Measurements from ENCODE around the gene IFNA2.
A peak's percentile ranks its signal among the peaks of the same experiment; 100 is the strongest.
"Not testable (repeated sequence)": the region's sequence is repeated elsewhere in the genome, so short reads cannot be mapped to it uniquely, and the experiment has no call there.

IFNA2 gene

GRCh38 chr9:21385131-21385670, at the start of gene IFNA2:
TSS of gene IFNA2 (minus strand) at chr9:21385398. CDS start at chr9:21385329, 69 bp downstream.
- no peak for DNase-seq (ENCODE audit: low spot score)

- not testable (repeated sequence) for DNase-seq (ENCODE audit: low spot score)
These were observed 49.8 kb upstream of the IFNA2 start for GRCh38 chr9:21435015-21435383.

- DNase-seq (ENCODE audit: low spot score), result peak; percentile 52
These were observed 49.2 kb upstream of the IFNA2 start for GRCh38 chr9:21434202-21435014.

- no peak for DNase-seq (ENCODE audit: low spot score)
These were observed 47.7 kb upstream of the IFNA2 start for GRCh38 chr9:21432672-21433425.

GRCh38 chr9:21429191-21429590, 44.0 kb upstream of the IFNA2 start:
- no peak for DNase-seq (ENCODE audit: low spot score)

- DNase-seq (ENCODE audit: low spot score), result no peak
These were observed 43.0 kb upstream of the IFNA2 start for GRCh38 chr9:21428235-21428634.

- no peak for DNase-seq (ENCODE audit: low spot score)
These were observed 30.5 kb upstream of the IFNA2 start for GRCh38 chr9:21415493-21416267.

GRCh38 chr9:21414220-21414940, 29.2 kb upstream of the IFNA2 start:
- DNase-seq (ENCODE audit: low spot score), result no peak

- DNase-seq (ENCODE audit: low spot score), result no peak
These were observed 28.4 kb upstream of the IFNA2 start for GRCh38 chr9:21413624-21414023.

- DNase-seq (ENCODE audit: low spot score), result no peak
These were observed 28.0 kb upstream of the IFNA2 start for GRCh38 chr9:21413151-21413550.

- DNase-seq (ENCODE audit: low spot score), result no peak
These were observed 26.9 kb upstream of the IFNA2 start for GRCh38 chr9:21412107-21412506.

- no peak for DNase-seq (ENCODE audit: low spot score)
These were observed 23.6 kb upstream of the IFNA2 start, which contains the start of gene IFNA8 for GRCh38 chr9:21408817-21409216. TSS of gene IFNA8 (plus strand) at chr9:21409117. CDS start at chr9:21409177, 60 bp downstream.

- no peak for DNase-seq (ENCODE audit: low spot score)
These were observed 18.9 kb upstream of the IFNA2 start for GRCh38 chr9:21404146-21404545.

GRCh38 chr9:21402386-21403251, 17.4 kb upstream of the IFNA2 start:
- no peak for DNase-seq (ENCODE audit: low spot score)

GRCh38 chr9:21399956-21400355, 14.8 kb upstream of the IFNA2 start:
- no peak for DNase-seq (ENCODE audit: low spot score)

- DNase-seq (ENCODE audit: low spot score), result no peak
These were observed 13.8 kb upstream of the IFNA2 start for GRCh38 chr9:21398955-21399489.

- DNase-seq (ENCODE audit: low spot score), result peak; percentile 55
These were observed 10.8 kb upstream of the IFNA2 start for GRCh38 chr9:21395778-21396717.

GRCh38 chr9:21392270-21392669, 7.1 kb upstream of the IFNA2 start:
- DNase-seq (ENCODE audit: low spot score), result no peak

- no peak for DNase-seq (ENCODE audit: low spot score)
These were observed 1.6 kb downstream of the IFNA2 start for GRCh38 chr9:21383627-21384026.

Measured in CD4-positive, alpha-beta T cell treated with Interleukin-15 for 4 hours (primary cell).